Activated T-helper 1 cell treated with anti-CD3 and anti-CD28 coated beads, Interleukin-2, amount 50 U/mL, for 16 hours (primary cell): ENCODE data around the gene MEF2C.
"Not testable (repeated sequence)": the region's sequence is repeated elsewhere in the genome, so short reads cannot be mapped to it uniquely, and the experiment has no call there.

ENCODE experiments used
- DNase-seq, 2 donors: peaks; one replicate each; pipeline ENCODE4 v3.0.0-alpha.2; 2020; ENCODE audit warnings: low read depth in 1 of 2, low spot score in 1 of 2

MEF2C gene

DNA sequence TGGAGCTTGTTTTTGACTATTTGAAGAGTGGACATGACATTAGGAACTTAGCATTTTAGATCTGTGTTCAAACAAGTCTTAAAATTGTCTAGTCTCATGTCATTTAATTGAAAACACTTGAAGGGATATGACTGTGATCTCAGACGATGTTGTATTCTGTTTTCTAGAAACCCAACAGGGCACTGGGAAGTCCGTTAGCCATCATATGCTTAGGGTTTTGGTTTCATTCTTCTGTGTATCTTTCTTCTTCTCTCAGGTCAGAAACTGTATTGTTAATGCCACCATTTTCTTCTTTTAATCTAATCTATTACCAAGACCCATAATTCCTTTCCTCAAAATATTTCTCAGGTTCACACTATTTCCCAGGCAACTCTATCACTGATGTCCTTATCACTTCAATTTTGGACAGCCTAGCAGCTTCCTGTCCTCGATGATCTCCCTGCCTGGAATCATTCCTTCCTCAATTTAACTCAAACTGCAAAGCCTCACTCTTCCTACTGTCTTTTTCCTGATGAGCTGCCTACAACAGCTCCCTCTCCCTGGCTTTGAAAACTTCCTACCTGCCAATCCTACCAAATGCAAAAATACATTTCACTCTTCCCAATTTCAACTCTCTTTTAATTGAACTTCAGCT is 77.7 kb downstream of the MEF2C start:
- DNase-seq, result no peak

DNA sequence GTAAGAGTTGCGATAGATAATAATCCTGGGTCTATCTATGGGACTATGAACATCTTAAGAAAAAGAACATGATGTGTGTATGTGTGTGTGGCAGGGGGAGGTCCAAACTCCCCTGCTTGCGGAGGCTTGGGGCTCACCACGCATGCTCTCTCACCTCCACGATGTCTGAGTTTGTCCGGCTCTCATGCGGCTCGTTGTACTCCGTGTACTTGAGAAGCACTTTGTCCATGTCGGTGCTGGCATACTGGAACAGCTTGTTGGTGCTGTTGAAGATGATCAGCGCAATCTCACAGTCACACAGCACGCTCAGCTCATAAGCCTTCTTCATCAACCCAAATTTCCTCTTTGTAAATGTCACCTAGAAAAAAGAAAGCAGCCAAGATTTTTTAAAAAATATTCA is 78.5 kb downstream of the MEF2C start:
- DNase-seq, result no peak

DNA sequence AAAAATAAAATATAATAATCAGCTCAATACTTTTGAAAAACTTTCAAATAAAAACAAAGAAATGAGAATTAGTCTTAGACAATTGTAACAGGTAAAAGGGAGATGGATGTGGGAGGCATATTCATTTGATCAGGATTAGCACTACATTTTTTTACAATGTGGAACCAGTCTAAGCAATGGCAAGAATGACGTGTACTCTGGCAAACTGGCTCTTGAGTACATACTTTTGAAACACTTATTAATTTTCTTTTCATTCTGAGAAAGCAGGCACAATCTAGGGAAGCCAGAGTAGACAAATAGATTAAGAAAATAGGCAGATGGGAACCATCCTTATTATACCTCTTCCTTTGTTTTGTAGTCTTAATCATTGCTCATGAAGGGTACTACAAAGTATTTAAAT is 79.7 kb downstream of the MEF2C start:
- no peak for DNase-seq

DNA sequence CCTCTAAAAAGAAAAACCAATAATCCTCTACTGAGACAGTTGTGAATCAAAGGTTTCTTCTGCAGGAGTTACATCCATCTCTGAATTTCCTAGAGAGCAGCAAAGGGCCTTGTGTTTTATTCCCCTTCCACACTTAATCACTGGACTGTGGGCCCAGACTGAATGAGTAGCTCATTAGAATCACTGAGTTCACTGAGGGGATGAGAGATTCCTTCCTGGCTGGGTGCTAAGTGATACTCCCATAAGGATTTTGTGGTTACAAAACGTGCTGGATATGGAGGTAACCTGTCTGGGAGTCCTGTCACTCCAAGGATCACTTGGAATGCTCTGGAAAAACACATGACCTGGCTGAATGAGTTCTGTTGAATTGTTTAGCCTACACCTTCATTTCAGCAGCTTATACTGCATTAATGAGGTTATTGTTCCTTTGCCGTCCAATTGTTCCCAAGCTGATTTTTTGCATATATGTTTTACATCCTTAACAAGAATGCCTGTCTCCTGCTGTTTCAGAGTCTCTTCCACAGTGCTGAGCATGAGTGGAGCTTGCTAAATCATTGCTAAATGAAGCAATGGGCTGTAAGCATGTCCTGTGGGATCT is 82.9 kb downstream of the MEF2C start:
- DNase-seq, result no peak

DNA sequence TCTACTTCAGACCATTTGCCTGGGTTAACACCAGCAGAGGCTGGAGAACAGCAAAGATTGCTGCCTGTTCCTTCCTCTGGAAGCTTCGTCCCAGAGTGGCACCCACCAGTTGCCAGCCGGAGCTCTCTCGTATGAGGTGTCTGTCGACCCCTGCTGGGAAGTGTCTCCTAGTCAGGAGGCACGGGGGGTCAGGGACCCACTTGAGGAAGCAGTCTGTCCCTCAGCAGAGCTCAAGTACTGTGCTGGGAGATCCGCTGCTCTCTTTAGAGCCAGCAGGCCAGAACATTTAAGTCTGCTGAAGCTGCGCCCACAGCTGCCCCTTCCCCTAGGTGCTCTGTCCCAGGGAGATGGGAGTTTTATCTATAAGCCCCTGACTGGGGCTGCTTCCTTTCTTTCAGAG is 84.1 kb downstream of the MEF2C start:
- not testable (repeated sequence) for DNase-seq

DNA sequence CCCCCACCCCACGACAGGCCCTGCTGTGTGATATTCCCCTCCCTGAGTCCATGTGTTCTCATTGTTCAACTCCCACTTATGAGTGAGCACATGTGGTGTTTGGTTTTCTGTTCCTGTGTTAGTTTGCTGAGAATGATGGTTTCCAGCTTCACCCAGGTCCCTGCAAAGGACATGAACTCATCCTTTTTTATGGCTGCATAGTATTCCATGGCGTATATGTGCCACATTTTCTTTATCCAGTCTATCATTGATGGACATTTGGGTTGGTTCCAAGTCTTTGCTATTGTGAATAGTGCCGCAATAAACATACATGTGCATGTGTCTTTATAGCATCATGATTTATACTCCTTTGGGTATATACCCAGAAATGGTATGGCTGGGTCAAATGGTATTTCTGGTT is 89.2 kb downstream of the MEF2C start:
- DNase-seq, result not testable (repeated sequence)

DNA sequence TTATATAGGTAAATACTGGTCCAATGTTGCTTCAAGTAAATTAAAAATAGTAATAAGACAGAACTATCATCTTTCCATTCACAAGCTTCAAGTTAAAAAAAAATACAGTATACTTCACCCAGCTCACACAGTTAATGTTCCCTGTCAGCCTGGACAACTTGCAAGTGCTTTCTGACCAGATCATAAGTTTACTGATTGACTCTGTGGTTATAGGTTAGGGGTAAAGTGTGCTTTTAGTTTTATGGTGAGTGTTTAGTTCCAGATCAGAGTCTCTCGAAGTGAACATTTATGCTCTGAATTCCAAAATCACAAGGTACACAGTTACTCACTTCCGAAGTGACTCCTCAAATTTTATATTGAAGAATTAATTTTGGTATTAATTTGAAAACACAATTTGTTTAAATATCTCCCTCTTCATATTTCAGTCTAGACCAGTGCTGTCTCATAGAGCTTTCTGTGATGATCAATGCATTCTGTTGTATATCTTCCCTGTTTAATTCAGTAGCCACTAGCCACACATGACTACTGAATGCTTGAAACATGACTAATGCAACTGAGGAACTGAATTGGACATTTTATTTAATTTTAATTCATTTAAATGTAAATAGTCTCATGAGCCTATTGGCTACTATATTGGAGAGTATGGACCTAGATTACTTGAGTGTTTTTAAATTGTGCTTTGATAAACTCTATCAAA is 90.7 kb downstream of the MEF2C start:
- no peak for DNase-seq

DNA sequence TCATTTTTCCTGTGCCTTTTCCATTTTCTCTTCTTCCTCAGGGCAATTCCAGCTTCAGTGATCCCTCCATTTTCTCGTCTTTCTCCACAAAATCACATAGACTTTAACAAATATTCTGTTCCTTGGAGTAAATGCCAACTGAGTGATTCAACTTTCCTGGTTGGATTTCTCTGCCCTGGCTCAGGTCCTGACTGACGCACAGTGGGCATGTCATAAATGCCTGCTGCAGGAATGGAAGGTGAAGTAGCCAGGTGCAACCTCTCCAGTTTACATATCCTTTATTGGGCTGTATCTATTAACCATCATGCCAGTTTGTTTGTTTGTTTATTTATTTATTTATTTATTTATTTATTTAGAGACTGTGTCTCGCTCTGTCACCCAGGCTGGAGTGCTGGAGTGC is 95.1 kb downstream of the MEF2C start:
- no peak for DNase-seq

DNA sequence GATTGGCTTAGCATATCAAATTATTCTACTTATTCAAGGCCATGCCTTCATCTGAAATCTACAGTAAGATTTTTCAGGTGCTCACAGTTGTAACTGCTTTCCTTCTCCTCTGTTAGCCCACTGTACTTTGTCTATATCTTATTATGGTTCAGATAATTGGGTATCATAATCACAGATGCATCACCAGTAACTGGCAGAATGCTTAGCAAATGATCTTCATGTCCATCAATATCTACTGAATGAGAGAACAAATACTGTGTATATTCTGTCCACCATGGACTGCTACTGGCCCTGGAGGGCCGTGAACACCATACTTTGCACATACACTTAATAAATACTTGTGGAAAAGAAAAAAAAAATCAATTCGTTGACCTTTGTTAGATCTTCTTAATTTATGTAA is 96.2 kb downstream of the MEF2C start:
- DNase-seq, result no peak

DNA sequence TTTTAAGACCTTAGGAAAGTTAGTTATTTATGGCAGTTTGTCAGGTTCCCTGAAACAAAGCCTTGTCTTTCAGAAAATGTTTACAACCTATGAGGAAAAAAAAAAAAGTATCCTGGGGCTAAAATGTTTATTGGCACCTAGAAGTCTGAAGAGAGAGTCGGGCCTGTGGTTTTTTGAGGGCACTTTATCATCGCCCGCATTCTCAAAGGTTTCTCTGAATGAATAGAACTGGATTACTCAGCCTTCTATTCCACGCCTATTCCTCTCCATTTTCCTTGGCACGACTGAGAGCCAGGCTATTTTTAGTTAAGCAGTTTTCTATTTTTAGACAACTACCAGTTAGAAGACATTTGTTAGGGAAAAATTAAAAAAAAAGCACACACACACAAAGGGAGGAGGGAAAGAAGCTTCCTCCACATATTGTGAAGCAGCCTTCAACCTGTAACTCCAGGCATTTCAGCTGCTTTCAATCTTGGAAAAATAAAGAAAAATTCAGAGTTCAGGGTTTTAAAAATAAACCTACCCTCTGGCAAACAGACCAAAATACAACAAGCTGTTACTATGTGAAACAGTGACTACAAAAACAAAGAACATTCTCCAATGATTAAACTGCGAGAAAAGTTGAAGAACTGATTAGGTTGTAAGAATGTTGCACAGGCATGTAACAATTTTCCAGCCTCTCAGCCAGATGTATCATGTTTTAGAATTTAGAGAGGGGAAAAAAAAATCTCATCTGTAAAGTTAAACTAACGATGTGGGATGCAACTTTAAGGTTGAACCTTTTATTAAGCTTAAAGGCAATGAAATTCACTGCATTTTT is 97.0 kb downstream of the MEF2C start:
- DNase-seq, result no peak

DNA sequence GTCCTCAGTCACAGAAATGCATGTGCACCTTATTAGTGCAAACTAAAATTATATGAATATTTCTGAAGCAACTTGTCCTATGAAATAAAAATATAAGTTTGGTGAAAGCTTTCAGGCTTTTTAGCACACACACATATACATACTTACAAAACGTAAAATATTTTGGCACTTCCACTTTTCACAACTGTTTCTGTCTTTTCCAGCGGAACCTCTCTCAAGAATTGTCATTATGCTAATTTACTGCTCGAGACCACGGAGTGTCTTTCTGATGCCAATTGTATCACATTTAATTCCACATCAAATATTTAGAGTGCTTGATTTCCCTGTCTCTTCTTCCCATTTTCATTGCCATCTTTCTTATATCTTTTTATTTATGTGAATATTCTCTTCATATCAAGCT is 100.4 kb downstream of the MEF2C start:
- no peak for DNase-seq

DNA sequence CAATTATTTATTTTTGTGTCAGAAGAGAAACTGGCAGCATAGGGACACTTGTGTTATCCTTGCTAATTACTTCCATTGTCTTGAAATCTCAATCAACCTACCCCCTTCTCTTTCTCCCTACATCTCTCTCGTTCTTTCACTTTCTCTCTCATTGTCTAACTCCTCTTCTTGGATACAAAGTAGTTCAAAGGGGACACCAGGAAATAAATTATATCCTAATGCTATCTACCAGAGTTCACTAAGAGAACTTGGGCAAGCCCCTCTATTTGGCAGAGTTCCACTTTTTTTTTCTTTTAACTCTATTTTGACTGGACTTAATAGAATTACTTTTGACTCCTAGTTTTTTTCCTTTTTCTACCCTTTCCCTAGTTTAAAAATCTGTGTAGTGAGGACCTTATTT is 102.2 kb downstream of the MEF2C start:
- DNase-seq, result no peak

DNA sequence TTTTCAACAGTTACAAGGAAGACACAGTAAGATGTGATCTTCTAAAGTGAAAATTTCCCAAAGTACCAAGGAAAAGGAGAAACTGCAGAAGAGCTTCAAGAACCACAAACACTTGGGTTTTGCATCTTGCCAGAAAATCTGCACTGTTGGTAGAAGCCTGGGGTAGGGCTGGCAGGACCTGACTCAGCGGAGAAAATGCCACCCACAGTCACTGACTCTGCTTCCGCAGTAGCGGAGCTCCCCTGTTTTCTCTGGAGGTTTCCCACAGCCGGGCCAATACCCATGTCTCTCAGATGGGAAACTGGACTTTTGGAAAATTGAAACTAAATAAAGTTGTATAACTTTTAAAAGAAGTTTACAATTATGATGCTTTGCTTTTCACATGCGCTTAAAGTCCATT is 104.2 kb downstream of the MEF2C start:
- DNase-seq, result no peak

DNA sequence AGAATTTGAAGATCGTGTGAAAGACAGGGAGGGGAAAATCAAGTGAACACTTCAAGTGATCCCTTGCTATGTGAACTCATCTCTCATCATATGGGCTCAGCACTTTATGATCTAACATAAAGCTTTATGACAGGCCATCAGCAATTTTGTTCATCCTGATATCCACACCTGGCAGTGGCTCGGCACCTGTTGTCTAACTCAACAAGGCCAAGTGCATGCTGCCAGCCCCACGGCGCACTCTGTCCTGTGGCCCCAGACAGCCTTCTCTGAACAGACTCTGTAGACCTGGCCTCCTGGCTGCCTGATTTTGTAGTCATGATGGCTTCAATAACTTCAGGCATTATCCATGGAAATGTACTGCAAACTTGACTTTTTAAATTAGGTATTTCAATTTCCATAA is 106.3 kb downstream of the MEF2C start:
- no peak for DNase-seq

DNA sequence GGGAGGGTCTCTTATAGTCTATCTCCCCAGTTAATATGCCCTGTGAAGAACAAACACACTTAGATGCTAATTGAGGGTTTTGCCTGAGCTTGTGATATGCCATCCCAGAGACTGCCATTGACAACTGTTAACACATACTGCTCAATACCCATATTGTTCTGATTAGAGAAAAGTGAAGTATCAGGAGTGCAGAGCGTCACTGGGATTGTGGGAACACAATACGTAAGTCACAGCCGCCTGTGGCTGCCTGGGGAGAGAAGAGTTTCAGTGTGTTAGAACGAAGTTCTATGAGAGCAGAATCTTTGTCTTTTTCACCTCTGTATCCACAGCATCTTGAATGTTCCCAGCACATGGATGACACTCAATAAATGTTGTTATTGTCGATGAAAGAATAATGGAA is 110.2 kb downstream of the MEF2C start:
- no peak for DNase-seq

DNA sequence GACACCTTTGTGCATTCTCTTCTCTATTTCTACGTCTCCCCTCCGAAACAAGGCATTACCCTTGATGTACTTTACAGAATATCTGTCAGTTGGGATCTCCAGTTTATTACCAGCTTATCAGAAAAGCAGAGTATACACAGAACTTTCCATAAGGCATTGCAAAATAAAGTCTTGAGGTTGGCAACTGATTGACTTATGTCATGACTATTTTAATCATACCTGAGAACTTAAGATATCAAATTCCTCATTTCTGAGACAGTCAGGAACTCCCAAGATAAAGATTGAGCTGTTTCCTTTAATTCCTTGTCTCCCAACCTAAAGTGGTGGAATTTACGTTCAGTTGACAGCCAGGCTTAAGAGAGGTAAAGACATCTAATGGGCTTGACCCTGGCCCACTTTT is 110.9 kb downstream of the MEF2C start:
- no peak for DNase-seq

DNA sequence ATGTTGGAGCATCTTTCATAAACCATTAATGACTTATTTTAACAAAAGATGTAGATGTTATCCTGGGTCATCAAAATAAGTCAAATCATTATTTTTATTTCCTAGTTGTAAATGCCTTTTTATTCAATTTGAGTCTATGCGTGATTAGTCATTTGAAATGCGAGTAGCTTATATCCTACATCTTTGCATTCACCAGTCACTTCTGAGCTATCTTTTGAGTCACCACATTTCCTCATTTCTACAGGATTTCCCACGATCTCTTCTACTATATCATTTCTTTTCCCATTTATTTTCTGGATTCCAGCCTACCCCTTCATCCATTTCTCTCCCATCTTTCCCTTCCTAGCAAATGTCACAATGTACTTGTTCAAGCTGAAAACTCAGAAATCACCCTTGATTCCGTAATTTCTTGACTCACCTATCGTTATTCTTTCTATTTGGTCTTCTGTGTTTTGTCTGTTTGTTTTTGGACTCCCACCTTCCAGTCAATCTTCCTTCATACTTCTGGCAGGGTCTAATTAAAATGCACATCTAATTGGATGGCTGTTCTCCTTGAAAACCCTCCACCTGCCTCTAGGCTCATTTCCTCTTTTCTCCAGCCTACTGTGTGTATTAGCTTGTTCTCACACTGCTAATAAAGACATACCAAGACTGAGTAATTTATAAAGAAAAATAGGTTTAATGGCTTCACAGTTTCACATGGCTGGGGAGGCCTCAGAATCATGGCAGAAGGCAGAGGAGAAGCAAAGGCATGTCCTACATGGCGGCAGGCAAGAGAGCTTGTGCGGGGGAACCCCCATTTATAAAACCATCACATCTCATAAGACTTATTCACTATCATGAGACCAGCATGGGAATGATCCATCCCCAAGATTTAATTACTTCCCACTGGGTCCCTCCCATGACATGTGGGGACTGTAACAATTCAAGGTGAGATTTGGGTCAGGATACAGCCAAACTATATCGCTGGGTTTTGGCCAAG is 112.4 kb downstream of the MEF2C start:
- DNase-seq, result no peak

DNA sequence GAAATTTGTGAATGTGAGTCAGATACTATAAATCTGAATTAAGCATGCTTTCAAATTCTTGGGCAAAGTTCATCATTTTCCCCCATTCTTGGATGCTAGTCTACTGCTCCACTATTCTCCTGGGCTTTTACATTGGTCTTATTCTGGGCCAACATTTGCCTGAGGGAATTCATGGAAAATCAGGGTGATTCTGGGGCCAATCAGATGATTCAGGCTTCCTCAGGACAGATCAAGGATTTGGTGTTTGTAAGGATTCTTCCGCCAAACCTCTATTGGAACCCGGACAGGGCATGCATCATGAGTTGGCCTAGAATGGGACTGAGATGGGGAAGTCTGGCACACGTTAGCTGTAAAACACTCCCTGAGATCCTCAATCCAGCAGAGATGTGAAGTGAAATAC is 113.8 kb downstream of the MEF2C start:
- no peak for DNase-seq

DNA sequence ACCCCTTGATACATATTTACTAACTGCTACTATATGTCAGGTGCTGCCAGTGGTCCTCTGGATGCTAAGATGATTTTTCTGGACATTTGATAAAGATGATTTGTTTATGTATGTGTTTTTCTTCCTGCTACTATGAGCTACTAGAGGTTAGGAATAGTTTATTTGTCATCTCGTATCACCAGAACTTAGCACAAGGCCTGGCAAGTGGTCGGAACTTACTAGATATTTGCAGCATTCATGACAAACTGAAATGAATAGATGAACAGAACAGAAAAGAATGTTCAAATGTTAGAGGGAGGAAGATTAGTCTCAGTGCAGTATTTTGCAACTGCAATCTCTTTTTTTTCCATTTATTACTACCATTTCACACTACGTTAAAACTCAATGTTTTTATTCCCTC is 114.6 kb downstream of the MEF2C start:
- no peak for DNase-seq

DNA sequence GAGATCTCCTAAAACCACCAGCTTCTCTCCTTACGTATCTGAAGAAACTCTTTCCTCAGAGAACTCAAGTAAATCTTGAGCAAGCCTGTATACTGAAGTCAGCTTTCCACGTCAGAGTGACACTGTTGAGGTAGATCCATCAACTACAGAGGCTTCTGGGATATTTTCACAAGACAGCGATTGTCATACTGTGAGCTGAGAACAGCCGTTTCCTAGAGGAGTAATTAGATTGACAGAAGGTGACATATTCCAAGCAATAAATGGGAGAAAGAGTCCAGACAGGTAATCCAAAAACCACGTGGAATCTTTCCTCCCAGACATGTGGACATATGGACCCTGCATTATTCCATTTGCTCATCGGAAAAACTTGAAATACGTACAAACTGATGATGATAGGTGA is 117.2 kb downstream of the MEF2C start:
- DNase-seq, result no peak

DNA sequence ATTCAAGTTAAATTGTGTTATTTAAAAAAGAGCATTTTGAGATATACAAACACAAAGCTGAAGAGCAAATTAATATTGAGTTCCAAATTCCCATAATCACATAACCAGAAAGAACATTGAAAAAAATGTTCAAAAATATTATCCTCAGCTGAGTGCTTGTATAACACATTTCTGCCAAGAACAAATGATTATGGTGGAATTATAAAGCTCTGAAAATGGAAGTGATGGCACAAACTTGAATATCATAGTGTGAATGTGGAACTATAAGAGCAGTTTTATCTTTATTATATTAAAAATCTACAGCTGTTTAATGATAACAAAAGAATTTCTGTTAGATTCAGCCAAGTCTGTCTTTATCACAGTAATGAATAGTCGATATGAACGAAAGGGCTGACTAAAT is 117.8 kb downstream of the MEF2C start:
- no peak for DNase-seq
